ENCODE results near the gene DRD4. TPM values are rescaled to one million over a fixed set of nuclear protein-coding genes. Genes with fewer than 3 reads are reported as not detected.

The DRD4 gene
- total and polyA plus RNA-seq, 2 of the 13 experiments (the other 11 are each of a cell fraction or from before 2014, with no cell fraction given), result 0.09 to 0.13 TPM

DNA sequence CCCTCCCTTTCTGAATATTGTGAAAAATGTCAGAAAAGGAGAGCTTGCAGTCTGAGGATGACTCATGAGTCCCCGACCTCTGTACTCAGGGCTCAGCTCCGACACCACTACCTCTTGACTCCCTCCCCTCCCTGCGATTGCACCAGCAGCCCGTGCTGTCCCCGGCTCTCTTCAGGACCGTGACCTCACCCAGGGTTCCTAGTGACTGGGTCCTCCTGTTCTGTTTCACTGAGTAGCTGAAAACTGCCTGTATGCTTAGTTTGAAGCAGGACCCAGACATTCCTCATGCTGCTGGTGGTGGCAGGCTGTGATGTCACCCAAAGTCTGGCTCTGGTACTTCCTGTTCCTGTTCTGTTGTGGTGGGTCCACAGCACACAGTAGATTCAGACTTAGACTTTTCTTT lies 49.1 kb upstream of the DRD4 start (continued):
- TF ChIP-seq CEBPG (CRISPR knock-in tag; IDR thresholded peaks at IDR 0.05) (peak; percentile 97), ZBTB1 (CRISPR knock-in tag; IDR thresholded peaks at IDR 0.05; ENCODE audit: borderline replicate concordance) (no peak), REXO4 (CRISPR knock-in tag; IDR thresholded peaks at IDR 0.05; ENCODE audit: borderline replicate concordance) (no peak), IRF2 (CRISPR knock-in tag; IDR thresholded peaks at IDR 0.05) (peak; percentile 76), ZNF850 (CRISPR knock-in tag; conservative IDR thresholded peaks at IDR 0.05) (no peak), ZNF670 (CRISPR knock-in tag; IDR thresholded peaks at IDR 0.05; ENCODE audit: borderline replicate concordance) (no peak), ZNF292 (CRISPR knock-in tag; IDR thresholded peaks at IDR 0.05; ENCODE audit: borderline replicate concordance, low read depth) (peak; percentile 88; the same call in 1 of the 2 replicates), NR2F6 (IDR thresholded peaks at IDR 0.05) (peak; percentile 69; the same call in 1 of the 2 replicates), NR2F6 (CRISPR knock-in tag; IDR thresholded peaks at IDR 0.05) (peak; percentile 89), KMT2B (CRISPR knock-in tag; IDR thresholded peaks at IDR 0.05) (peak; percentile 32; the same call in 1 of the 2 replicates), MXI1 (IDR thresholded peaks at IDR 0.05; ENCODE audit: borderline replicate concordance, low read depth, low read length) (peak; percentile 80; the same call in 1 of the 3 replicates), PAX8 (CRISPR knock-in tag; IDR thresholded peaks at IDR 0.05; ENCODE audit: borderline replicate concordance) (no peak), XRCC5 (optimal IDR thresholded peaks at IDR 0.05; ENCODE audit: low read length) (peak; percentile 71), POGZ (CRISPR knock-in tag; IDR thresholded peaks at IDR 0.05) (0 out of 2 replicates have a peak, but pooled peaks have one; percentile 7), FOXP1 (IDR thresholded peaks at IDR 0.05) (no peak), FOXP1 (CRISPR knock-in tag; IDR thresholded peaks at IDR 0.05) (peak; percentile 25; the same call in 1 of the 2 replicates), ZNF83 (CRISPR knock-in tag; IDR thresholded peaks at IDR 0.05; ENCODE audit: borderline replicate concordance) (no peak), SATB2 (CRISPR knock-in tag; IDR thresholded peaks at IDR 0.05) (no peak), KLF12 (CRISPR knock-in tag; IDR thresholded peaks at IDR 0.05; ENCODE audit: borderline replicate concordance) (no peak), STAG1 (CRISPR knock-in tag; IDR thresholded peaks at IDR 0.05) (peak; percentile 24; the same call in 1 of the 2 replicates), MEF2D (CRISPR knock-in tag; IDR thresholded peaks at IDR 0.05) (peak; percentile 61; the same call in 1 of the 2 replicates), ZFX (CRISPR knock-in tag; IDR thresholded peaks at IDR 0.05; ENCODE audit: low read depth) (0 out of 2 replicates have a peak, but pooled peaks have one; percentile 29)
- TF ChIP-seq, protein P1, sequence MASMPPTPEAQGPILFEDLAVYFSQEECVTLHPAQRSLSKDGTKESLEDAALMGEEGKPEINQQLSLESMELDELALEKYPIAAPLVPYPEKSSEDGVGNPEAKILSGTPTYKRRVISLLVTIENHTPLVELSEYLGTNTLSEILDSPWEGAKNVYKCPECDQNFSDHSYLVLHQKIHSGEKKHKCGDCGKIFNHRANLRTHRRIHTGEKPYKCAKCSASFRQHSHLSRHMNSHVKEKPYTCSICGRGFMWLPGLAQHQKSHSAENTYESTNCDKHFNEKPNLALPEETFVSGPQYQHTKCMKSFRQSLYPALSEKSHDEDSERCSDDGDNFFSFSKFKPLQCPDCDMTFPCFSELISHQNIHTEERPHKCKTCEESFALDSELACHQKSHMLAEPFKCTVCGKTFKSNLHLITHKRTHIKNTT (CRISPR knock-in tag; IDR thresholded peaks at IDR 0.05), result no peak
- TF ChIP-seq, protein P2, sequence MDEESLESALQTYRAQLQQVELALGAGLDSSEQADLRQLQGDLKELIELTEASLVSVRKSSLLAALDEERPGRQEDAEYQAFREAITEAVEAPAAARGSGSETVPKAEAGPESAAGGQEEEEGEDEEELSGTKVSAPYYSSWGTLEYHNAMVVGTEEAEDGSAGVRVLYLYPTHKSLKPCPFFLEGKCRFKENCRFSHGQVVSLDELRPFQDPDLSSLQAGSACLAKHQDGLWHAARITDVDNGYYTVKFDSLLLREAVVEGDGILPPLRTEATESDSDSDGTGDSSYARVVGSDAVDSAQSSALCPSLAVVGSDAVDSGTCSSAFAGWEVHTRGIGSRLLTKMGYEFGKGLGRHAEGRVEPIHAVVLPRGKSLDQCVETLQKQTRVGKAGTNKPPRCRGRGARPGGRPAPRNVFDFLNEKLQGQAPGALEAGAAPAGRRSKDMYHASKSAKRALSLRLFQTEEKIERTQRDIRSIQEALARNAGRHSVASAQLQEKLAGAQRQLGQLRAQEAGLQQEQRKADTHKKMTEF (CRISPR knock-in tag; IDR thresholded peaks at IDR 0.05), result peak; percentile 85
- TF ChIP-seq, protein P3, sequence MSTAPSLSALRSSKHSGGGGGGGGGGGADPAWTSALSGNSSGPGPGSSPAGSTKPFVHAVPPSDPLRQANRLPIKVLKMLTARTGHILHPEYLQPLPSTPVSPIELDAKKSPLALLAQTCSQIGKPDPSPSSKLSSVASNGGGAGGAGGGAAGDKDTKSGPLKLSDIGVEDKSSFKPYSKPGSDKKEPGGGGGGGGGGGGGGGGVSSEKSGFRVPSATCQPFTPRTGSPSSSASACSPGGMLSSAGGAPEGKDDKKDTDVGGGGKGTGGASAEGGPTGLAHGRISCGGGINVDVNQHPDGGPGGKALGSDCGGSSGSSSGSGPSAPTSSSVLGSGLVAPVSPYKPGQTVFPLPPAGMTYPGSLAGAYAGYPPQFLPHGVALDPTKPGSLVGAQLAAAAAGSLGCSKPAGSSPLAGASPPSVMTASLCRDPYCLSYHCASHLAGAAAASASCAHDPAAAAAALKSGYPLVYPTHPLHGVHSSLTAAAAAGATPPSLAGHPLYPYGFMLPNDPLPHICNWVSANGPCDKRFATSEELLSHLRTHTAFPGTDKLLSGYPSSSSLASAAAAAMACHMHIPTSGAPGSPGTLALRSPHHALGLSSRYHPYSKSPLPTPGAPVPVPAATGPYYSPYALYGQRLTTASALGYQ (CRISPR knock-in tag; IDR thresholded peaks at IDR 0.05), result no peak
- TF ChIP-seq, protein P4, sequence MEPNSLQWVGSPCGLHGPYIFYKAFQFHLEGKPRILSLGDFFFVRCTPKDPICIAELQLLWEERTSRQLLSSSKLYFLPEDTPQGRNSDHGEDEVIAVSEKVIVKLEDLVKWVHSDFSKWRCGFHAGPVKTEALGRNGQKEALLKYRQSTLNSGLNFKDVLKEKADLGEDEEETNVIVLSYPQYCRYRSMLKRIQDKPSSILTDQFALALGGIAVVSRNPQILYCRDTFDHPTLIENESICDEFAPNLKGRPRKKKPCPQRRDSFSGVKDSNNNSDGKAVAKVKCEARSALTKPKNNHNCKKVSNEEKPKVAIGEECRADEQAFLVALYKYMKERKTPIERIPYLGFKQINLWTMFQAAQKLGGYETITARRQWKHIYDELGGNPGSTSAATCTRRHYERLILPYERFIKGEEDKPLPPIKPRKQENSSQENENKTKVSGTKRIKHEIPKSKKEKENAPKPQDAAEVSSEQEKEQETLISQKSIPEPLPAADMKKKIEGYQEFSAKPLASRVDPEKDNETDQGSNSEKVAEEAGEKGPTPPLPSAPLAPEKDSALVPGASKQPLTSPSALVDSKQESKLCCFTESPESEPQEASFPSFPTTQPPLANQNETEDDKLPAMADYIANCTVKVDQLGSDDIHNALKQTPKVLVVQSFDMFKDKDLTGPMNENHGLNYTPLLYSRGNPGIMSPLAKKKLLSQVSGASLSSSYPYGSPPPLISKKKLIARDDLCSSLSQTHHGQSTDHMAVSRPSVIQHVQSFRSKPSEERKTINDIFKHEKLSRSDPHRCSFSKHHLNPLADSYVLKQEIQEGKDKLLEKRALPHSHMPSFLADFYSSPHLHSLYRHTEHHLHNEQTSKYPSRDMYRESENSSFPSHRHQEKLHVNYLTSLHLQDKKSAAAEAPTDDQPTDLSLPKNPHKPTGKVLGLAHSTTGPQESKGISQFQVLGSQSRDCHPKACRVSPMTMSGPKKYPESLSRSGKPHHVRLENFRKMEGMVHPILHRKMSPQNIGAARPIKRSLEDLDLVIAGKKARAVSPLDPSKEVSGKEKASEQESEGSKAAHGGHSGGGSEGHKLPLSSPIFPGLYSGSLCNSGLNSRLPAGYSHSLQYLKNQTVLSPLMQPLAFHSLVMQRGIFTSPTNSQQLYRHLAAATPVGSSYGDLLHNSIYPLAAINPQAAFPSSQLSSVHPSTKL (CRISPR knock-in tag; IDR thresholded peaks at IDR 0.05), result peak; percentile 82

Measured in HepG2 (cell line).